GM12891 (cell line): Measurements from ENCODE around the gene ANAPC2.

ENCODE experiments used
- POLR2A ChIP-seq: IDR thresholded peaks from 2 replicates; pipeline ENCODE4 v1.6.1; 2011; ENCODE audit warnings: low read depth, low read length, control low read depth
- SPI1 ChIP-seq: IDR thresholded peaks from 2 replicates; pipeline ENCODE4 v1.6.1; 2011; ENCODE audit warnings: low read depth, low read length, control low read depth

DNA sequence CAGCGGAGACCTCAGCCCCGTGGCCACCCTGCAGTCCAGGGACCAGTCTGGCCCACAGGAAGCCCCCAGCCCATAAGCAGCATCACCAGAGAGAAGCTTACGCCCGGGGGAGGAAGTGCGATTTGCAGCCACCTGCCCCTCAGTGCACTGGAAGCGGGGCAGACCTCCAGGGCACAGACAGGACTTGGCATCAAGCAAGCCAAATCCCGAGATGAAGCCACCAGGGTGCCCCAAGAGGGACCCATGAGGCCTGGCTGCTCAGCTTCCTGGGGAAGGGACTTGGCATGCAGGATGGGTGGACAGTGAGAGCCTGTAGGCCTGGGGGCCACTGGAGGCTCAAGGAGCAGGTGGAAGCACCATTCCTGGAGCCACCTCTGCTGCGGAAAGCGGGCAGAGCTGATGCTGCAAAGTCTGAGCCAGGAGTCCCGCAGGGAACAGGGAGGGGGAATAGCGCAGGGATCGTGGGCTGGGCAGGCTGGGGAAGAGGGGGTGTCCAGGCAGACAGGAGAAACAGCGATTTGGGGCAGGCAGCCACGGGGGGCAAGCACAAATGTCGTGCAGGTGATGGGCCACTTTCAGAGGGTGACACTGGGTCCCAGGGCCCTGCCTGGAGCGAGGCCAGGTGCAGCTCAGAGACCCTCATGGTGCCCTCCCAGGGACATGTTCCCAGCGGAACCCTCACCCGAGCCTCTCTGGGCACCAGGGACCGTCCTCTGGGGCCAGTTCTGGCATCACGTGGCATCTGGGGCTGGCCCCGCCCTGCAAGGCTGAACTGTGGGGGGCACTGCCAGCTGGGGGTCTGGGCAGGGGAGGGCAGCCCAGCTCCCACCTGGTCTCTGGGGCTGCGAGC is 21.8 kb downstream of the ANAPC2 start:
- TF ChIP-seq POLR2A (no peak), SPI1 (no peak)
